Fibroblast of mammary gland (primary cell): Measurements from ENCODE around the gene CFAP73.

ENCODE experiments used
- DNase-seq: peaks from one replicate; pipeline ENCODE4 v3.0.0-alpha.2; 2010; ENCODE audit warnings: low read depth
- H3K4me3 ChIP-seq: 2 replicates; pipeline ENCODE4 v1.5.1; 2011; ENCODE audit warnings: low read depth, mild to moderate bottlenecking, low read length, moderate library complexity; ENCODE audit not compliant: control insufficient read depth
- CTCF ChIP-seq: conservative IDR thresholded peaks from 2 replicates; pipeline ENCODE4 v1.5.1; 2011; ENCODE audit warnings: low read depth, low read length, inconsistent platforms; ENCODE audit not compliant: control insufficient read depth, insufficient read depth

The CFAP73 gene

GRCh38 chr12:113163030-113163360 lies 13.5 kb downstream of the CFAP73 start:
- no peak for DNase-seq
- TF ChIP-seq CTCF: no peak

GRCh38 chr12:113164014-113164413 lies 14.5 kb downstream of the CFAP73 start:
- no peak for TF ChIP-seq CTCF
- no peak for DNase-seq

More at GRCh38 chr12:113163030-113163360, 13.5 kb downstream of the CFAP73 start:
- H3K4me3 ChIP-seq: no peak overlapping the region

GRCh38 chr12:113165521-113166450 lies 16.3 kb downstream of the CFAP73 start:
- no peak for DNase-seq
- no peak for TF ChIP-seq CTCF
- no peak overlapping the region for H3K4me3 ChIP-seq

More at GRCh38 chr12:113164014-113164413, 14.5 kb downstream of the CFAP73 start:
- no peak overlapping the region for H3K4me3 ChIP-seq

GRCh38 chr12:113167868-113168267 lies 18.3 kb downstream of the CFAP73 start:
- no peak for DNase-seq
- no peak for TF ChIP-seq CTCF

GRCh38 chr12:113169697-113170096 lies 20.2 kb downstream of the CFAP73 start:
- TF ChIP-seq CTCF: no peak
- H3K4me3 ChIP-seq: no peak overlapping the region
- DNase-seq: no peak

More at GRCh38 chr12:113167868-113168267, 18.3 kb downstream of the CFAP73 start:
- H3K4me3 ChIP-seq: no peak overlapping the region

- no peak for DNase-seq
- no peak for TF ChIP-seq CTCF
- no peak overlapping the region for H3K4me3 ChIP-seq
These were observed 20.9 kb downstream of the CFAP73 start for GRCh38 chr12:113170457-113170856.
